ENCODE measurements around the gene IER2. TPM values are rescaled to one million over a fixed set of nuclear protein-coding genes. Genes with fewer than 3 reads are reported as not detected.
A peak's percentile ranks its signal among the peaks of the same experiment; 100 is the strongest.

Gene IER2
- total and polyA plus RNA-seq, 9 of the 15 experiments (the other 6 are each of a cell fraction or from before 2014, with no cell fraction given), result 4.5 to 205 (median 23.7) TPM

- TF ChIP-seq ZBTB11 (CRISPR knock-in tag; IDR thresholded peaks at IDR 0.05) (peak in 1 of 3 experiments; percentile 14; a peak in 2 of 6 replicates), ZNF133 (CRISPR knock-in tag; IDR thresholded peaks at IDR 0.05) (no peak), SP1 (CRISPR knock-in tag; IDR thresholded peaks at IDR 0.05) (peak; percentile 89), E2F8 (IDR thresholded peaks at IDR 0.05; ENCODE audit: low read depth, partially characterized antibody) (peak; percentile 98), YY1 (IDR thresholded peaks at IDR 0.05; ENCODE audit: borderline replicate concordance in 1 of 3, control insufficient read depth in 1 of 3, extremely low read depth in 1 of 3, insufficient read depth in 3 of 3, insufficient read length in 1 of 3, insufficient replicate concordance in 2 of 3, low read depth in 1 of 3, low read length in 2 of 3) (peak in 2 of 3 experiments; percentile 6 to 76), MGA (IDR thresholded peaks at IDR 0.05) (peak; percentile 66)
These were observed 1.6 kb downstream of the IER2 start (continued) for GRCh38 chr19:13151605-13152355.
